Osteocyte (in vitro differentiated cells): ENCODE data around the gene PFDN1. TPM values are rescaled to one million over a fixed set of nuclear protein-coding genes. Genes with fewer than 3 reads are reported as not detected.

ENCODE experiments used
- DNase-seq: peaks from one replicate; pipeline ENCODE4 v3.0.0; 2021; ENCODE audit warnings: mixed read lengths; ENCODE audit not compliant: unreplicated experiment; ENCODE audit errors: extremely low spot score
- H3K27ac Mint-ChIP-seq: one replicate; pipeline ENCODE4 v1.8.0; 2021; ENCODE audit warnings: mild to moderate bottlenecking, mixed read lengths; ENCODE audit not compliant: unreplicated experiment
- H3K27me3 Mint-ChIP-seq: one replicate; pipeline ENCODE4 v1.8.0; 2021; ENCODE audit warnings: mixed read lengths; ENCODE audit not compliant: unreplicated experiment
- H3K36me3 Mint-ChIP-seq: one replicate; pipeline ENCODE4 v1.8.0; 2021; ENCODE audit warnings: mixed read lengths; ENCODE audit not compliant: unreplicated experiment
- H3K4me1 Mint-ChIP-seq: one replicate; pipeline ENCODE4 v1.8.0; 2021; ENCODE audit warnings: mixed read lengths; ENCODE audit not compliant: unreplicated experiment
- H3K4me3 Mint-ChIP-seq: one replicate; pipeline ENCODE4 v1.8.0; 2021; ENCODE audit warnings: mild to moderate bottlenecking, moderate library complexity, mixed read lengths; ENCODE audit not compliant: unreplicated experiment
- H3K9me3 Mint-ChIP-seq: one replicate; pipeline ENCODE4 v1.8.0; 2021; ENCODE audit warnings: mixed read lengths; ENCODE audit not compliant: unreplicated experiment
- CTCF ChIP-seq: fragments of 200-600 bp; sonication (generic); IDR thresholded peaks from 2 replicates; pipeline ENCODE4 v1.5.0; 2021; ENCODE audit warnings: antibody characterized with exemption, mild to moderate bottlenecking, moderate library complexity
- total RNA-seq: library from RNA; stranded (reverse); gene quantifications from 2 replicates; pipeline ENCODE4 v1.2.1, GENCODE V29; 2021

The PFDN1 gene
- total RNA-seq, 1 donor from 2014 or later, result 49.6 TPM

- Mint-ChIP-seq H3K27ac (no peak overlapping the region), H3K4me1 (peaks cover 19% of the 10 kb centered on the region), H3K27me3 (peaks cover 5% of the 10 kb centered on the region), H3K4me3 (no peak overlapping the region), H3K36me3 (no peaks in the 10 kb centered on the region), H3K9me3 (no peaks in the 10 kb centered on the region)
- no peak for DNase-seq
- no peak for TF ChIP-seq CTCF
Measured at GRCh38 chr5:140217299-140218026, 85.4 kb downstream of the PFDN1 start.

- peaks cover 11% of the 10 kb centered on the region for H3K4me1 Mint-ChIP-seq
- no peak overlapping the region for H3K27ac Mint-ChIP-seq
- DNase-seq, result no peak
- H3K4me3 Mint-ChIP-seq, result no peak overlapping the region
- H3K36me3 Mint-ChIP-seq, result no peaks in the 10 kb centered on the region
- peaks cover 5% of the 10 kb centered on the region for H3K27me3 Mint-ChIP-seq
- H3K9me3 Mint-ChIP-seq, result no peaks in the 10 kb centered on the region
- no peak for TF ChIP-seq CTCF
Measured at GRCh38 chr5:140216478-140217074, 86.3 kb downstream of the PFDN1 start.

GRCh38 chr5:140215276-140215675 lies 87.6 kb downstream of the PFDN1 start:
- Mint-ChIP-seq H3K4me1 (peaks cover 4% of the 10 kb centered on the region), H3K27ac (no peak overlapping the region), H3K27me3 (peaks cover 5% of the 10 kb centered on the region), H3K4me3 (no peak overlapping the region), H3K9me3 (no peaks in the 10 kb centered on the region), H3K36me3 (no peaks in the 10 kb centered on the region)
- TF ChIP-seq CTCF, result no peak
- DNase-seq, result no peak

GRCh38 chr5:140214831-140215230 lies 88.1 kb downstream of the PFDN1 start:
- H3K36me3 Mint-ChIP-seq, result no peaks in the 10 kb centered on the region
- TF ChIP-seq CTCF, result no peak
- H3K27me3 Mint-ChIP-seq, result peaks cover 5% of the 10 kb centered on the region

GRCh38 chr5:140213370-140213983 lies 89.4 kb downstream of the PFDN1 start:
- H3K27me3 Mint-ChIP-seq, result peaks cover 5% of the 10 kb centered on the region
- peaks cover 4% of the 10 kb centered on the region for H3K4me1 Mint-ChIP-seq
- no peak overlapping the region for H3K27ac Mint-ChIP-seq
- TF ChIP-seq CTCF, result no peak
- no peak overlapping the region for H3K4me3 Mint-ChIP-seq
- no peaks in the 10 kb centered on the region for H3K9me3 Mint-ChIP-seq
- no peak for DNase-seq
- no peaks in the 10 kb centered on the region for H3K36me3 Mint-ChIP-seq

More at GRCh38 chr5:140214831-140215230, 88.1 kb downstream of the PFDN1 start:
- no peak overlapping the region for H3K4me3 Mint-ChIP-seq
- no peaks in the 10 kb centered on the region for H3K9me3 Mint-ChIP-seq
- H3K4me1 Mint-ChIP-seq, result peaks cover 4% of the 10 kb centered on the region
- H3K27ac Mint-ChIP-seq, result no peak overlapping the region
- DNase-seq, result no peak
